GM23338 (cell line): ENCODE measurements around the gene TACSTD2. TPM values are rescaled to one million over a fixed set of nuclear protein-coding genes. Genes with fewer than 3 reads are reported as not detected.

Experiments
- CREB1 ChIP-seq: fragments of 250-450 bp; sonication (Bioruptor Pico); IDR thresholded peaks from 2 replicates; pipeline ENCODE4 v1.5.0; 2020; ENCODE audit warnings: low read depth, mild to moderate bottlenecking, moderate library complexity
- JUNB ChIP-seq: IDR thresholded peaks from one replicate; pipeline ENCODE4 v1.6.1; 2016; ENCODE audit warnings: antibody characterized with exemption; ENCODE audit not compliant: unreplicated experiment
- POLR2AphosphoS5 ChIP-seq: IDR thresholded peaks from 2 replicates; pipeline ENCODE4 v1.6.1; 2016; ENCODE audit warnings: antibody characterized with exemption, low read depth
- ZNF114 ChIP-seq: fragments of 250-450 bp; sonication (Bioruptor Pico); IDR thresholded peaks from 2 replicates; pipeline ENCODE4 v1.5.0; 2020; ENCODE audit warnings: mild to moderate bottlenecking, moderate library complexity
- ZNF331 ChIP-seq: fragments of 250-450 bp; sonication (Bioruptor Pico); IDR thresholded peaks from 2 replicates; pipeline ENCODE4 v1.5.0; 2020; ENCODE audit warnings: low read depth, mild to moderate bottlenecking, moderate library complexity
- polyA plus RNA-seq: library from polyadenylated mRNA; unstranded; fragments of >200 nt; fragmentation: Nextera tagmentation; extraction: Ambion mirVana; gene quantifications from 2 replicates; pipeline ENCODE4 v1.2.1, GENCODE V29; 2016
- total RNA-seq: library from RNA; depleted of rRNA; stranded (reverse); fragments of >200 nt; shearing (Covaris generic); gene quantifications from 2 replicates; pipeline ENCODE4 v1.2.3, GENCODE V29; 2014
- TF ChIP-seq, protein P1 (sequence below): fragments of 250-450 bp; sonication (Bioruptor Pico); IDR thresholded peaks from 2 replicates; pipeline ENCODE4 v1.5.0; 2020; ENCODE audit warnings: mild to moderate bottlenecking, moderate library complexity
- TF ChIP-seq, protein P2 (sequence below): IDR thresholded peaks from 2 replicates; pipeline ENCODE4 v1.6.1; 2016; ENCODE audit warnings: antibody characterized with exemption
- TF ChIP-seq, protein P3 (sequence below), 2 experiments: fragments of 200-600 bp in 1 of 2; sonication (generic) in 1 of 2; conservative IDR thresholded peaks; 2 replicates each; pipeline versions ENCODE4 v1.5.1 to v1.6.1; 2016 to 2017; ENCODE audit warnings: antibody characterized with exemption in 2 of 2, low read depth in 2 of 2, mild to moderate bottlenecking in 2 of 2, moderate library complexity in 1 of 2

The TACSTD2 gene
- total and polyA plus RNA-seq, 2 experiments from 2014 or later: 0.86 to 1.5 TPM

DNA sequence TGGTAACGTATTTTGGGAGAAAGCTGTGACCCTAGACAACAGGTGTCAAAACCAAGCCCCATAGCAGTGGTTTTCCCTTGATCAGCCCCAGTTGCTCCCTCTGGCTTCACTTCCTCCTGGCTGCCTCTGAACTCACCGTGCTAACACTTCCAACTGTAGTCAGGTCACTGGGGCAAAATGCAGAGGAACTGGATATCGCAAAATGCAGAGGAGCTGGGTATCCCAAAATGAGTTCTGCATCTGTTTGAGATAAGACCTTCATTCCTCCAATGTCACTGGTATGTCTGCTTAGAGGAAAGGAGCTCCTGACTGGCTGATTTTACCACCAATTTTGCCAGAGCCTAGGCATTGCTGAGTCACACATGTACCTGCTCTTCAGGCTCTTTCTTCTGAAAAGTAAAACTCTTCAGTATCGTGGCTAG, 19.6 kb upstream of the TACSTD2 start (continued):
- TF ChIP-seq, protein P1, sequence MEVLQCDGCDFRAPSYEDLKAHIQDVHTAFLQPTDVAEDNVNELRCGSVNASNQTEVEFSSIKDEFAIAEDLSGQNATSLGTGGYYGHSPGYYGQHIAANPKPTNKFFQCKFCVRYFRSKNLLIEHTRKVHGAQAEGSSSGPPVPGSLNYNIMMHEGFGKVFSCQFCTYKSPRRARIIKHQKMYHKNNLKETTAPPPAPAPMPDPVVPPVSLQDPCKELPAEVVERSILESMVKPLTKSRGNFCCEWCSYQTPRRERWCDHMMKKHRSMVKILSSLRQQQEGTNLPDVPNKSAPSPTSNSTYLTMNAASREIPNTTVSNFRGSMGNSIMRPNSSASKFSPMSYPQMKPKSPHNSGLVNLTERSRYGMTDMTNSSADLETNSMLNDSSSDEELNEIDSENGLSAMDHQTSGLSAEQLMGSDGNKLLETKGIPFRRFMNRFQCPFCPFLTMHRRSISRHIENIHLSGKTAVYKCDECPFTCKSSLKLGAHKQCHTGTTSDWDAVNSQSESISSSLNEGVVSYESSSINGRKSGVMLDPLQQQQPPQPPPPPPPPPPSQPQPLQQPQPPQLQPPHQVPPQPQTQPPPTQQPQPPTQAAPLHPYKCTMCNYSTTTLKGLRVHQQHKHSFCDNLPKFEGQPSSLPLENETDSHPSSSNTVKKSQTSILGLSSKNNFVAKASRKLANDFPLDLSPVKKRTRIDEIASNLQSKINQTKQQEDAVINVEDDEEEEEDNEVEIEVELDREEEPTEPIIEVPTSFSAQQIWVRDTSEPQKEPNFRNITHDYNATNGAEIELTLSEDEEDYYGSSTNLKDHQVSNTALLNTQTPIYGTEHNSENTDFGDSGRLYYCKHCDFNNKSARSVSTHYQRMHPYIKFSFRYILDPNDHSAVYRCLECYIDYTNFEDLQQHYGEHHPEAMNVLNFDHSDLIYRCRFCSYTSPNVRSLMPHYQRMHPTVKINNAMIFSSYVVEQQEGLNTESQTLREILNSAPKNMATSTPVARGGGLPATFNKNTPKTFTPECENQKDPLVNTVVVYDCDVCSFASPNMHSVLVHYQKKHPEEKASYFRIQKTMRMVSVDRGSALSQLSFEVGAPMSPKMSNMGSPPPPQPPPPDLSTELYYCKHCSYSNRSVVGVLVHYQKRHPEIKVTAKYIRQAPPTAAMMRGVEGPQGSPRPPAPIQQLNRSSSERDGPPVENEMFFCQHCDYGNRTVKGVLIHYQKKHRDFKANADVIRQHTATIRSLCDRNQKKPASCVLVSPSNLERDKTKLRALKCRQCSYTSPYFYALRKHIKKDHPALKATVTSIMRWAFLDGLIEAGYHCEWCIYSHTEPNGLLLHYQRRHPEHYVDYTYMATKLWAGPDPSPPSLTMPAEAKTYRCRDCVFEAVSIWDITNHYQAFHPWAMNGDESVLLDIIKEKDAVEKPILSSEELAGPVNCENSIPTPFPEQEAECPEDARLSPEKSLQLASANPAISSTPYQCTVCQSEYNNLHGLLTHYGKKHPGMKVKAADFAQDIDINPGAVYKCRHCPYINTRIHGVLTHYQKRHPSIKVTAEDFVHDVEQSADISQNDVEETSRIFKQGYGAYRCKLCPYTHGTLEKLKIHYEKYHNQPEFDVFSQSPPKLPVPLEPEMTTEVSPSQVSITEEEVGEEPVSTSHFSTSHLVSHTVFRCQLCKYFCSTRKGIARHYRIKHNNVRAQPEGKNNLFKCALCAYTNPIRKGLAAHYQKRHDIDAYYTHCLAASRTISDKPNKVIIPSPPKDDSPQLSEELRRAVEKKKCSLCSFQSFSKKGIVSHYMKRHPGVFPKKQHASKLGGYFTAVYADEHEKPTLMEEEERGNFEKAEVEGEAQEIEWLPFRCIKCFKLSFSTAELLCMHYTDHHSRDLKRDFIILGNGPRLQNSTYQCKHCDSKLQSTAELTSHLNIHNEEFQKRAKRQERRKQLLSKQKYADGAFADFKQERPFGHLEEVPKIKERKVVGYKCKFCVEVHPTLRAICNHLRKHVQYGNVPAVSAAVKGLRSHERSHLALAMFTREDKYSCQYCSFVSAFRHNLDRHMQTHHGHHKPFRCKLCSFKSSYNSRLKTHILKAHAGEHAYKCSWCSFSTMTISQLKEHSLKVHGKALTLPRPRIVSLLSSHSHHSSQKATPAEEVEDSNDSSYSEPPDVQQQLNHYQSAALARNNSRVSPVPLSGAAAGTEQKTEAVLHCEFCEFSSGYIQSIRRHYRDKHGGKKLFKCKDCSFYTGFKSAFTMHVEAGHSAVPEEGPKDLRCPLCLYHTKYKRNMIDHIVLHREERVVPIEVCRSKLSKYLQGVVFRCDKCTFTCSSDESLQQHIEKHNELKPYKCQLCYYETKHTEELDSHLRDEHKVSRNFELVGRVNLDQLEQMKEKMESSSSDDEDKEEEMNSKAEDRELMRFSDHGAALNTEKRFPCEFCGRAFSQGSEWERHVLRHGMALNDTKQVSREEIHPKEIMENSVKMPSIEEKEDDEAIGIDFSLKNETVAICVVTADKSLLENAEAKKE (CRISPR knock-in tag): no peak
- TF ChIP-seq JUNB (no peak), POLR2AphosphoS5 (no peak), ZNF114 (CRISPR knock-in tag) (no peak), ZNF331 (CRISPR knock-in tag) (no peak), CREB1 (CRISPR knock-in tag) (no peak)
- TF ChIP-seq, protein P2, sequence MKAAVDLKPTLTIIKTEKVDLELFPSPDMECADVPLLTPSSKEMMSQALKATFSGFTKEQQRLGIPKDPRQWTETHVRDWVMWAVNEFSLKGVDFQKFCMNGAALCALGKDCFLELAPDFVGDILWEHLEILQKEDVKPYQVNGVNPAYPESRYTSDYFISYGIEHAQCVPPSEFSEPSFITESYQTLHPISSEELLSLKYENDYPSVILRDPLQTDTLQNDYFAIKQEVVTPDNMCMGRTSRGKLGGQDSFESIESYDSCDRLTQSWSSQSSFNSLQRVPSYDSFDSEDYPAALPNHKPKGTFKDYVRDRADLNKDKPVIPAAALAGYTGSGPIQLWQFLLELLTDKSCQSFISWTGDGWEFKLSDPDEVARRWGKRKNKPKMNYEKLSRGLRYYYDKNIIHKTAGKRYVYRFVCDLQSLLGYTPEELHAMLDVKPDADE: no peak
- TF ChIP-seq, protein P3, sequence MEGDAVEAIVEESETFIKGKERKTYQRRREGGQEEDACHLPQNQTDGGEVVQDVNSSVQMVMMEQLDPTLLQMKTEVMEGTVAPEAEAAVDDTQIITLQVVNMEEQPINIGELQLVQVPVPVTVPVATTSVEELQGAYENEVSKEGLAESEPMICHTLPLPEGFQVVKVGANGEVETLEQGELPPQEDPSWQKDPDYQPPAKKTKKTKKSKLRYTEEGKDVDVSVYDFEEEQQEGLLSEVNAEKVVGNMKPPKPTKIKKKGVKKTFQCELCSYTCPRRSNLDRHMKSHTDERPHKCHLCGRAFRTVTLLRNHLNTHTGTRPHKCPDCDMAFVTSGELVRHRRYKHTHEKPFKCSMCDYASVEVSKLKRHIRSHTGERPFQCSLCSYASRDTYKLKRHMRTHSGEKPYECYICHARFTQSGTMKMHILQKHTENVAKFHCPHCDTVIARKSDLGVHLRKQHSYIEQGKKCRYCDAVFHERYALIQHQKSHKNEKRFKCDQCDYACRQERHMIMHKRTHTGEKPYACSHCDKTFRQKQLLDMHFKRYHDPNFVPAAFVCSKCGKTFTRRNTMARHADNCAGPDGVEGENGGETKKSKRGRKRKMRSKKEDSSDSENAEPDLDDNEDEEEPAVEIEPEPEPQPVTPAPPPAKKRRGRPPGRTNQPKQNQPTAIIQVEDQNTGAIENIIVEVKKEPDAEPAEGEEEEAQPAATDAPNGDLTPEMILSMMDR (conservative IDR thresholded peaks at IDR 0.05; ENCODE audit: low read depth in 2 of 2): no peak
